GM12801 (cell line): Measurements from ENCODE around the gene LITAFD.

Experiments
- CTCF ChIP-seq: IDR thresholded peaks from one replicate; pipeline ENCODE4 v1.5.1; 2011; ENCODE audit warnings: control low read depth; ENCODE audit not compliant: insufficient read length; ENCODE audit errors: extremely low read depth

LITAFD gene

DNA sequence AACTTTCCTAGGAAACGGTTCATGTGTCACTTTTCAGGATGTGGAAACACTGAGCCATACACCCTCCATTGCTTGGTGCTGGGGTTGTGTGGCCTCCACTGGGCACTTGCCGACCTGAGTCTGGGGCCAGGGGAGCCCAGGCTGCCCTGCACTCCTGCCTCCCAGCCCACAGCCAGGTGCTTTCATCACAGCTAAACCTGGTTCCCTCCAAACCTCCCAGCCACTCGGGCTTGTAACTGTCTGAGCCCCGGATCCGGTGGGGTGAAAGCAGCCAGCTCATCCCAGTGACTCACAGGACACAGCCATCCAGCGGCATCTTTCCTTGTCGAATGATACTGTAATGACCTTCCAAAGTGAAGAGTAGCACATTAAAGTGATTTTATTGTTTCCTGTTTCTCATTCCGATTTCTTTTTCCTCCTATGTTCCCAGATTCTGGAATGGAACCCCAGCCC is 33.2 kb upstream of the LITAFD start:
- TF ChIP-seq CTCF, result no peak

DNA sequence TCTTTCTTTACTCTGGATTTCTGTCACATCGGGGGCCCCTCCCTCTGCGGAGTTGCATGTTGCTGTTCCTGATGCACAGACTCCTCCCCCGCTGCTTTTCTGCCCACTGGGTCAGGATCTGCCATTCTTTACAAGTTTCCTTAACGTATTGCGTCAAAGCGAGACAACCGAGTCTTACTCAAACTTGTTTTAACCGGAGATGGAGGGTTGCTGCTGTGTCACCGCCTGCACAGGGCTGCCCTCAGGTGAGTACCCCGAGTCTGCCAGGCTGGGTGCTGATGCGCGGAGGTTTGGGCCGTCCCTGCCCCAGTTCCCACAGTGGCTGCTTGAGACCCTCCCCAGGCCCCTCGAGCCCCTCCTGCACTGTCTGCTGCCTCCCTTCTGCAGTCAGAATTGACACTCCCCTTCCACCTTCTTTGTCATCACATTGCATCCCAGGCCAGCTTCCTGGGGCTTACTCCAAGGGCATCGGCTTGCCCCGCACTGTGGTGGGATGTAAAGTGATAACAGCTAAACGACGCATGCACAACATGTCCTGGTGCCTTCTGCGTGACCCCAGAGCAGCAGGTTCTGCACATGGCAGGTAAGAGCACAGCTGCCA is 32.6 kb upstream of the LITAFD start:
- no peak for TF ChIP-seq CTCF

- TF ChIP-seq CTCF, result no peak
These were observed 31.8 kb upstream of the LITAFD start for GRCh38 chr16:8850279-8850885.

DNA sequence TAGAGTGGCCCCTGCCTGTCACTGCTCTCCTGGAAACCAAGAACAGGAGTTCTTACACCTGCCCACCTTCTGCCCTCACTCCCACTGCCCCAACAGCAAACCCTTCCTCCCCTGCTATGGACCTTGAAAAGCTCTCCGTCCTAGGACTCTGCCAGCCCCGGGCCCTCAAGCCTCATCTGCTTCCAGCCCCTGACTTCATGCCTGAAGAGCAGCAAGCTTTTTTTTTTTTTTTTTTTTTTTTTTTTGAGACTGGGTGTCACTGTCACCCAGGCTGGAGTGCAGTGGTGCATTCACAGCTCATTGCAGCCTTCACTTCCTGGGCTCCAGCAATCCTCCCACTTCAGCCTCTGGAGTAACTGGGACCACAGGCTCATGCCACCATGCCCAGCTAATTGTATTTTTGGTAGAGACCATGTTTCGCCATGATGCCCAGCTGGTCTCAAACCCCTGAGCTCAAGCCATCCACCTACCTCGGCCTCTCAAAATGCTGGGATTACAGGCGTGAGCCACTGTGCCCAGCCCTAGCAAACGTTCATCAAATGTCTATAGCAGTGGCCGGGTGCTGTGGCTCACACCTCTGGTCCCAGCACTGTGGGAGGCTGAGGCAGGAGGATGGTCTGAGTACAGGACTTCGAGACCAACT is 30.3 kb upstream of the LITAFD start:
- no peak for TF ChIP-seq CTCF

DNA sequence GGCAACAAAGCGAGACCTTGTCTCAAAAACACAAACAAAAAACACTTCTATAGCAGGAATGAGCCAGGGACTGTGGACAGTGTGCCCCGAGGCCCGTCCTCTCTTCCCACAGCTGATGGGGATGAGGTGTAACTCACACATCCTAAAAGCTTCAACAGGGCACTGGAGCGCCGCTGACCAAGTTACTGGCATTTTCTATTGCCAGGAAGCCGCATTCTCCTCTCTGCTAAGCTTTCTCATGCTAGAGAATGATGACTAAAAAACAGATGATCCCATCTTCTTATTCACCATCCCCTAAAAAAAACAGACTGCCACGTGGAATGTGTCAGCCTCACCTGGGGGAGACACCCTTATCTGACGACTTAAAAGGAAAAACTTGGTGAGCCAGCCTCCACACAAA is 29.6 kb upstream of the LITAFD start:
- TF ChIP-seq CTCF, result no peak

DNA sequence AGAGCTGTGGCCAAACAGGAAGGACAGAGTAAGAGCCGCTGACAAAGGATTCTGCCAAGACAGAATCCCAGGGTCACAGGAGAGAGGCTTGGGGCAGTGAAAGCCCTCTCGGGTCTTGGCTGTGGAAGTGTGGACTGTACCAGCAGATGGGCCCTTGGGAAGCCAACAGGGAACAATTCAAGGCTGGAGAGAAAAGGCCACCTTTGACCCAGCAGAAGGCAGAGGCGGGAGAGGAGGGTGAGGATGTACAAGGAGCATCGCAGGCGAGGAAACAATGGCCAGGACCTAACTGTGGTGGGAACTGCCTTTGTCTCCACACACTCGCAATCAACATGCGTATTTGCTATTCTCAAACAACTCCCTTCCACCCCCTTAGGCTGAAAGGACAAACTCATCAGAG is 29.0 kb upstream of the LITAFD start:
- no peak for TF ChIP-seq CTCF

- TF ChIP-seq CTCF, result no peak
These were observed 28.5 kb upstream of the LITAFD start for GRCh38 chr16:8853611-8854010.
